PFSK-1 (cell line): ENCODE measurements around the gene HIPK2.

ENCODE experiments used
- FOXP2 ChIP-seq: optimal IDR thresholded peaks from 2 replicates; pipeline ENCODE3; 2011; ENCODE audit warnings: borderline replicate concordance, control low read depth, inconsistent platforms; ENCODE audit not compliant: insufficient read depth; ENCODE audit errors: extremely low read length, extremely low read depth
- POLR2AphosphoS5 ChIP-seq: IDR thresholded peaks from 2 replicates; pipeline ENCODE4 v1.6.1; 2012; ENCODE audit warnings: low read depth, mild to moderate bottlenecking, control low read depth, low read length, moderate library complexity
- TAF1 ChIP-seq: IDR thresholded peaks from 2 replicates; pipeline ENCODE4 v1.6.1; 2012; ENCODE audit warnings: low read length, control low read depth, borderline replicate concordance; ENCODE audit not compliant: insufficient read depth

DNA sequence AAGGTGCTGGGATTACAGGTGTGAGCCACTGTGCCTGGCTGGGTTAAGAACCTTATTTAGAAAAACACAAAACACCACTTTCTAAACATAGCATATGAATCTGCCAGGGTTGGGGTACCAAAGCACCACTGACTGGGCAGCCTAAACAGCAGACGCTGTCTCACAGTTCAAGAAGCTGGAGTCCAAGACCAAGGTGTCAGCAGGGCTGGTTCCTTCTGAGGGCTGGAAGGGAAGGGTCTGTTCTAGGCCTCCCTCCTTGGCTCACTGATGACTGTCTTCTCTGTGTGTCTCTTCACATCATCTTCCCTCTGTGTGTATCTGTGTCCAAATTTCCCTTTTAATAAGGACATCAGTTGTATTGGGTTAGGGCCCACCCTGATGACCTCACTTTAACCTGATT, 49.6 kb downstream of the HIPK2 start:
- TF ChIP-seq FOXP2 (no peak), POLR2AphosphoS5 (no peak), TAF1 (no peak)
